ENCODE measurements around the gene GPR65. TPM values are rescaled to one million over a fixed set of nuclear protein-coding genes. Genes with fewer than 3 reads are reported as not detected.

GPR65 gene
- total and polyA plus RNA-seq, 2 experiments from 2014 or later = not detected

DNA sequence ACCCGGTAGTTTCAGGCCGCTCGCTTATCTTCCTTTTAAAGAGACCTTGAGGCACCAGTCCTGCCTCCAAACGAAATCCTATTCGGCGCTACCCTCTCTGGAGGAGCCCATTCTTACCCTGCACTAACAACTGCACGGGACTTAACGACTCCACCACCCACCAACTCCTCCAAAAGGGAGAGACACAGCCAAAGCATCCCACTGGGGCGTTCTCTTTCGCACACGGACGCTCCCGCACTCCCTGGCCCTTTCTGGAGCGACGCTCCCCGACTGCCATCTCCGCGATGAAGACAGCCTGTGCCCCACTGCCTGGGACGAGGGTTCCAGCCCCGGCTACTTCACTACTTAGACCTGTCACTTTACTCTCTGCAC lies 12.6 kb upstream of the GPR65 start:
- Mint-ChIP-seq H3K27me3 (ENCODE audit: insufficient read depth, low read depth, poor library complexity) (peaks cover 7% of the 10 kb centered on the region), H3K9me3 (no peaks in the 10 kb centered on the region; the same call in 2 of the 3 replicates), H3K4me1 (peaks cover 16% of the 10 kb centered on the region), H3K36me3 (ENCODE audit: low read depth) (no peaks in the 10 kb centered on the region), H3K27ac (peak overlapping the region; percentile 39), H3K4me3 (peak overlapping the region; percentile 93)
- peak; percentile 50 for DNase-seq (ENCODE audit: low spot score)
- TF ChIP-seq CREB1 (CRISPR knock-in tag; IDR thresholded peaks at IDR 0.05; ENCODE audit: low read depth) = no peak
- no peak for TF ChIP-seq ZNF114 (CRISPR knock-in tag; IDR thresholded peaks at IDR 0.05)
- no peak for TF ChIP-seq STAT1 (IDR thresholded peaks at IDR 0.05; ENCODE audit: unreplicated experiment)
- no peaks in the 10 kb centered on the region for H3K36me3 ChIP-seq (ENCODE audit: insufficient read depth)
- no peaks in the 10 kb centered on the region for H4K20me1 ChIP-seq (replicated peaks; ENCODE audit: insufficient read depth)
- peak; percentile 77 for ATAC-seq
- H3K27me3 ChIP-seq (ENCODE audit: insufficient read depth) = no peaks in the 10 kb centered on the region
- H3K27ac ChIP-seq (ENCODE audit: low read depth) = peak overlapping the region; percentile 69; the same call in 1 of the 2 replicates
- H2AFZ ChIP-seq = peak overlapping the region; percentile 60
- peak overlapping the region; percentile 79 for H3K4me2 ChIP-seq
- no peaks in the 10 kb centered on the region; the same call in 1 of the 2 replicates for H3K9me2 ChIP-seq (ENCODE audit: insufficient read depth)
- peak overlapping the region; percentile 64 for H3K4me3 ChIP-seq
- peaks cover 5% of the 10 kb centered on the region; the same call in 1 of the 2 replicates for H3K4me1 ChIP-seq (ENCODE audit: insufficient read depth)
- H3F3A ChIP-seq (replicated peaks; ENCODE audit: low read depth) = 0 out of 2 replicates have a peak, but pooled peaks cover 2% of the 10 kb centered on the region
- no peaks in the 10 kb centered on the region for H3K79me2 ChIP-seq (replicated peaks; ENCODE audit: insufficient read depth)

DNA sequence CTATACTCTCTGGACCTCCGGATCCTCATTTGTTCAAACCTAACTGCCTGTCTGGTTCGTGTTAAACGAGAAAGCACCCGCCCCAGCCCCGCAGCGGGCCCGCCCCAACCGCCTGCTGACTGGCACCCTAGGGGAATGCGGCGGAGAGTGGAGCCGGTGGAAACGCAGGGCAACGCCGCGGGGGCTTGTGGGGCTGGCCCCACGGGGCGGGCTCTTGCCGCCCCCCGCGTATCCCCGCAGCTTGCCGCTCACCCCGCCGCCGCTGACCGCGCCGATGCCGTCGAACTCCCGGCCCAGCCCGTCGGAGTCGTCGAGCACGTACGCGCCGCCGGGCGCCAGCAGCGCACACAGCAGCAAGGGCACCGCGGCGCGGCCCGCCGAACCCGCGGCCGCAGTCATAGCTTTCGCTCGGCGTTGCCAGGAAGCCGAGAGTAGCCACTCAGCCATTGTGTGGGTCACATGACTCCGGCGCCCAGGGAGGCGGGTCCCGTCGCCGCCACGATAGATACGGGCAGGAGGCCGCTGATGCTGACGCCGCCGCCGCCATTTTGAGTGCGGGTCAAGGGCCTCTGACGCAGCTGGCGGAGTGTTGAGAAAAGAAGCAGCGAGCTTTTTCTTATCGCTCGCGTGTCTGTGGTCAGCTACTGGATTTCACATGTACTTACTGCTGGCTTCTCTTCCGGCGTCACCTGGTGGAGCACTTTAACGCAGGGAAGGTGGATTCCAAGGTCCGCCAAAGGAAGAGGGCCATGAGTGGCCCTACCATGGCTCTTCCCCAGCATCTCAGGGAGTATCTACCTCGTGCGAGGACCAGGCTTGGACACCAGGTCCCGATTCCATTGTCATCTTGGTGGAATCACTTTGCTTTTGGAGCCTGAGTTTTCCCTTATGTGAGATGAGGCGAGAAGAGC lies 12.0 kb upstream of the GPR65 start, which contains the start of gene GALC:
Gene GALC (minus strand): TSS at position 465 of the 911 bp plus-strand sequence. CDS start 18 bp downstream, at position 447.
- H2AFZ ChIP-seq = peak within 1 kb of the TSS; percentile 94
- Mint-ChIP-seq H3K36me3 (ENCODE audit: low read depth) (no peaks in the 10 kb centered on the region), H3K4me3 (peak within 1 kb of the TSS; percentile 93), H3K27ac (peak within 1 kb of the TSS; percentile 98), H3K27me3 (ENCODE audit: insufficient read depth, low read depth, poor library complexity) (peaks cover 7% of the 10 kb centered on the region), H3K4me1 (peaks cover 16% of the 10 kb centered on the region), H3K9me3 (no peaks in the 10 kb centered on the region; the same call in 2 of the 3 replicates)
- peak within 1 kb of the TSS; percentile 94 for H3K27ac ChIP-seq (ENCODE audit: low read depth)
- 0 out of 2 replicates have a peak, but pooled peaks cover 2% of the 10 kb centered on the region for H3F3A ChIP-seq (replicated peaks; ENCODE audit: low read depth)
- DNase-seq (ENCODE audit: low spot score) = peak; percentile 95
- ATAC-seq = peak; percentile 91
- H3K9me2 ChIP-seq (ENCODE audit: insufficient read depth) = no peaks in the 10 kb centered on the region; the same call in 1 of the 2 replicates
- no peaks in the 10 kb centered on the region for H3K27me3 ChIP-seq (ENCODE audit: insufficient read depth)
- no peaks in the 10 kb centered on the region for H4K20me1 ChIP-seq (replicated peaks; ENCODE audit: insufficient read depth)
- H3K4me1 ChIP-seq (ENCODE audit: insufficient read depth) = peaks cover 5% of the 10 kb centered on the region; the same call in 1 of the 2 replicates
- H3K79me2 ChIP-seq (replicated peaks; ENCODE audit: insufficient read depth) = no peaks in the 10 kb centered on the region
- peak within 1 kb of the TSS; percentile 64 for H3K4me3 ChIP-seq
- H3K4me2 ChIP-seq = peak within 1 kb of the TSS; percentile 79
- no peaks in the 10 kb centered on the region for H3K36me3 ChIP-seq (ENCODE audit: insufficient read depth)
- TF ChIP-seq NANOG (IDR thresholded peaks at IDR 0.05; ENCODE audit: borderline replicate concordance) (no peak), ZNF114 (CRISPR knock-in tag; IDR thresholded peaks at IDR 0.05) (no peak), POLR2AphosphoS5 (IDR thresholded peaks at IDR 0.05; ENCODE audit: low read depth) (peak; percentile 51; the same call in 1 of the 2 replicates), EZH2 (IDR thresholded peaks at IDR 0.05; ENCODE audit: low read depth, unreplicated experiment) (no peak), STAT1 (IDR thresholded peaks at IDR 0.05; ENCODE audit: unreplicated experiment) (no peak)
- TF ChIP-seq, protein P1, sequence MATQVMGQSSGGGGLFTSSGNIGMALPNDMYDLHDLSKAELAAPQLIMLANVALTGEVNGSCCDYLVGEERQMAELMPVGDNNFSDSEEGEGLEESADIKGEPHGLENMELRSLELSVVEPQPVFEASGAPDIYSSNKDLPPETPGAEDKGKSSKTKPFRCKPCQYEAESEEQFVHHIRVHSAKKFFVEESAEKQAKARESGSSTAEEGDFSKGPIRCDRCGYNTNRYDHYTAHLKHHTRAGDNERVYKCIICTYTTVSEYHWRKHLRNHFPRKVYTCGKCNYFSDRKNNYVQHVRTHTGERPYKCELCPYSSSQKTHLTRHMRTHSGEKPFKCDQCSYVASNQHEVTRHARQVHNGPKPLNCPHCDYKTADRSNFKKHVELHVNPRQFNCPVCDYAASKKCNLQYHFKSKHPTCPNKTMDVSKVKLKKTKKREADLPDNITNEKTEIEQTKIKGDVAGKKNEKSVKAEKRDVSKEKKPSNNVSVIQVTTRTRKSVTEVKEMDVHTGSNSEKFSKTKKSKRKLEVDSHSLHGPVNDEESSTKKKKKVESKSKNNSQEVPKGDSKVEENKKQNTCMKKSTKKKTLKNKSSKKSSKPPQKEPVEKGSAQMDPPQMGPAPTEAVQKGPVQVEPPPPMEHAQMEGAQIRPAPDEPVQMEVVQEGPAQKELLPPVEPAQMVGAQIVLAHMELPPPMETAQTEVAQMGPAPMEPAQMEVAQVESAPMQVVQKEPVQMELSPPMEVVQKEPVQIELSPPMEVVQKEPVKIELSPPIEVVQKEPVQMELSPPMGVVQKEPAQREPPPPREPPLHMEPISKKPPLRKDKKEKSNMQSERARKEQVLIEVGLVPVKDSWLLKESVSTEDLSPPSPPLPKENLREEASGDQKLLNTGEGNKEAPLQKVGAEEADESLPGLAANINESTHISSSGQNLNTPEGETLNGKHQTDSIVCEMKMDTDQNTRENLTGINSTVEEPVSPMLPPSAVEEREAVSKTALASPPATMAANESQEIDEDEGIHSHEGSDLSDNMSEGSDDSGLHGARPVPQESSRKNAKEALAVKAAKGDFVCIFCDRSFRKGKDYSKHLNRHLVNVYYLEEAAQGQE (IDR thresholded peaks at IDR 0.05; ENCODE audit: unreplicated experiment) = no peak
- TF ChIP-seq, protein P2, sequence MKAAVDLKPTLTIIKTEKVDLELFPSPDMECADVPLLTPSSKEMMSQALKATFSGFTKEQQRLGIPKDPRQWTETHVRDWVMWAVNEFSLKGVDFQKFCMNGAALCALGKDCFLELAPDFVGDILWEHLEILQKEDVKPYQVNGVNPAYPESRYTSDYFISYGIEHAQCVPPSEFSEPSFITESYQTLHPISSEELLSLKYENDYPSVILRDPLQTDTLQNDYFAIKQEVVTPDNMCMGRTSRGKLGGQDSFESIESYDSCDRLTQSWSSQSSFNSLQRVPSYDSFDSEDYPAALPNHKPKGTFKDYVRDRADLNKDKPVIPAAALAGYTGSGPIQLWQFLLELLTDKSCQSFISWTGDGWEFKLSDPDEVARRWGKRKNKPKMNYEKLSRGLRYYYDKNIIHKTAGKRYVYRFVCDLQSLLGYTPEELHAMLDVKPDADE (IDR thresholded peaks at IDR 0.05) = peak; percentile 52
- TF ChIP-seq, protein P3, sequence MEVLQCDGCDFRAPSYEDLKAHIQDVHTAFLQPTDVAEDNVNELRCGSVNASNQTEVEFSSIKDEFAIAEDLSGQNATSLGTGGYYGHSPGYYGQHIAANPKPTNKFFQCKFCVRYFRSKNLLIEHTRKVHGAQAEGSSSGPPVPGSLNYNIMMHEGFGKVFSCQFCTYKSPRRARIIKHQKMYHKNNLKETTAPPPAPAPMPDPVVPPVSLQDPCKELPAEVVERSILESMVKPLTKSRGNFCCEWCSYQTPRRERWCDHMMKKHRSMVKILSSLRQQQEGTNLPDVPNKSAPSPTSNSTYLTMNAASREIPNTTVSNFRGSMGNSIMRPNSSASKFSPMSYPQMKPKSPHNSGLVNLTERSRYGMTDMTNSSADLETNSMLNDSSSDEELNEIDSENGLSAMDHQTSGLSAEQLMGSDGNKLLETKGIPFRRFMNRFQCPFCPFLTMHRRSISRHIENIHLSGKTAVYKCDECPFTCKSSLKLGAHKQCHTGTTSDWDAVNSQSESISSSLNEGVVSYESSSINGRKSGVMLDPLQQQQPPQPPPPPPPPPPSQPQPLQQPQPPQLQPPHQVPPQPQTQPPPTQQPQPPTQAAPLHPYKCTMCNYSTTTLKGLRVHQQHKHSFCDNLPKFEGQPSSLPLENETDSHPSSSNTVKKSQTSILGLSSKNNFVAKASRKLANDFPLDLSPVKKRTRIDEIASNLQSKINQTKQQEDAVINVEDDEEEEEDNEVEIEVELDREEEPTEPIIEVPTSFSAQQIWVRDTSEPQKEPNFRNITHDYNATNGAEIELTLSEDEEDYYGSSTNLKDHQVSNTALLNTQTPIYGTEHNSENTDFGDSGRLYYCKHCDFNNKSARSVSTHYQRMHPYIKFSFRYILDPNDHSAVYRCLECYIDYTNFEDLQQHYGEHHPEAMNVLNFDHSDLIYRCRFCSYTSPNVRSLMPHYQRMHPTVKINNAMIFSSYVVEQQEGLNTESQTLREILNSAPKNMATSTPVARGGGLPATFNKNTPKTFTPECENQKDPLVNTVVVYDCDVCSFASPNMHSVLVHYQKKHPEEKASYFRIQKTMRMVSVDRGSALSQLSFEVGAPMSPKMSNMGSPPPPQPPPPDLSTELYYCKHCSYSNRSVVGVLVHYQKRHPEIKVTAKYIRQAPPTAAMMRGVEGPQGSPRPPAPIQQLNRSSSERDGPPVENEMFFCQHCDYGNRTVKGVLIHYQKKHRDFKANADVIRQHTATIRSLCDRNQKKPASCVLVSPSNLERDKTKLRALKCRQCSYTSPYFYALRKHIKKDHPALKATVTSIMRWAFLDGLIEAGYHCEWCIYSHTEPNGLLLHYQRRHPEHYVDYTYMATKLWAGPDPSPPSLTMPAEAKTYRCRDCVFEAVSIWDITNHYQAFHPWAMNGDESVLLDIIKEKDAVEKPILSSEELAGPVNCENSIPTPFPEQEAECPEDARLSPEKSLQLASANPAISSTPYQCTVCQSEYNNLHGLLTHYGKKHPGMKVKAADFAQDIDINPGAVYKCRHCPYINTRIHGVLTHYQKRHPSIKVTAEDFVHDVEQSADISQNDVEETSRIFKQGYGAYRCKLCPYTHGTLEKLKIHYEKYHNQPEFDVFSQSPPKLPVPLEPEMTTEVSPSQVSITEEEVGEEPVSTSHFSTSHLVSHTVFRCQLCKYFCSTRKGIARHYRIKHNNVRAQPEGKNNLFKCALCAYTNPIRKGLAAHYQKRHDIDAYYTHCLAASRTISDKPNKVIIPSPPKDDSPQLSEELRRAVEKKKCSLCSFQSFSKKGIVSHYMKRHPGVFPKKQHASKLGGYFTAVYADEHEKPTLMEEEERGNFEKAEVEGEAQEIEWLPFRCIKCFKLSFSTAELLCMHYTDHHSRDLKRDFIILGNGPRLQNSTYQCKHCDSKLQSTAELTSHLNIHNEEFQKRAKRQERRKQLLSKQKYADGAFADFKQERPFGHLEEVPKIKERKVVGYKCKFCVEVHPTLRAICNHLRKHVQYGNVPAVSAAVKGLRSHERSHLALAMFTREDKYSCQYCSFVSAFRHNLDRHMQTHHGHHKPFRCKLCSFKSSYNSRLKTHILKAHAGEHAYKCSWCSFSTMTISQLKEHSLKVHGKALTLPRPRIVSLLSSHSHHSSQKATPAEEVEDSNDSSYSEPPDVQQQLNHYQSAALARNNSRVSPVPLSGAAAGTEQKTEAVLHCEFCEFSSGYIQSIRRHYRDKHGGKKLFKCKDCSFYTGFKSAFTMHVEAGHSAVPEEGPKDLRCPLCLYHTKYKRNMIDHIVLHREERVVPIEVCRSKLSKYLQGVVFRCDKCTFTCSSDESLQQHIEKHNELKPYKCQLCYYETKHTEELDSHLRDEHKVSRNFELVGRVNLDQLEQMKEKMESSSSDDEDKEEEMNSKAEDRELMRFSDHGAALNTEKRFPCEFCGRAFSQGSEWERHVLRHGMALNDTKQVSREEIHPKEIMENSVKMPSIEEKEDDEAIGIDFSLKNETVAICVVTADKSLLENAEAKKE (CRISPR knock-in tag; IDR thresholded peaks at IDR 0.05) = no peak

All from GM23338 (cell line).